DOHH2 (cell line): ENCODE data around the gene PTPRT.

ENCODE experiments used
- H3F3A ChIP-seq: fragments of 200-600 bp; sonication (generic), shearing (Covaris generic); 2 replicates; pipeline ENCODE4 v1.6.0; 2016; ENCODE audit warnings: antibody characterized with exemption, mild to moderate bottlenecking; ENCODE audit not compliant: control insufficient read depth, insufficient read depth
- H3K27ac ChIP-seq: fragments of 200-600 bp; sonication (generic); 2 replicates; pipeline ENCODE4 v1.5.1; 2014; ENCODE audit warnings: low read depth, mild to moderate bottlenecking, low read length, moderate library complexity
- H3K27me3 ChIP-seq: fragments of 200-600 bp; sonication (generic); 2 replicates; pipeline ENCODE4 v1.6.1; 2014; ENCODE audit warnings: mild to moderate bottlenecking, low read length, mixed read lengths; ENCODE audit not compliant: control insufficient read depth
- H3K36me3 ChIP-seq: fragments of 200-600 bp; sonication (generic); 2 replicates; pipeline ENCODE4 v1.6.1; 2014; ENCODE audit warnings: mild to moderate bottlenecking, low read length, moderate library complexity, mixed read lengths; ENCODE audit not compliant: control insufficient read depth
- H3K4me1 ChIP-seq: fragments of 200-600 bp; sonication (generic); 2 replicates; pipeline ENCODE4 v1.6.1; 2014; ENCODE audit warnings: mild to moderate bottlenecking, low read length, mixed read lengths; ENCODE audit not compliant: control insufficient read depth
- H3K4me2 ChIP-seq: fragments of 200-600 bp; sonication (generic); 2 replicates; pipeline ENCODE4 v1.6.0; 2014; ENCODE audit warnings: mild to moderate bottlenecking, low read length, moderate library complexity
- H3K4me3 ChIP-seq: fragments of 200-600 bp; sonication (generic); 2 replicates; pipeline ENCODE4 v1.5.1; 2014; ENCODE audit warnings: mild to moderate bottlenecking, low read length, mixed read lengths
- H3K79me2 ChIP-seq: fragments of 200-600 bp; sonication (generic); 2 replicates; pipeline ENCODE4 v1.6.1; 2014; ENCODE audit warnings: mild to moderate bottlenecking, low read length, mixed read lengths; ENCODE audit not compliant: control insufficient read depth
- H3K9me2 ChIP-seq: fragments of 200-600 bp; sonication (generic); replicated peaks from 2 replicates; pipeline ENCODE4 v1.6.1; 2014; ENCODE audit warnings: mild to moderate bottlenecking, low read length, mixed read lengths; ENCODE audit not compliant: control insufficient read depth
- H3K9me3 ChIP-seq: fragments of 200-600 bp; sonication (generic); 2 replicates; pipeline ENCODE4 v1.6.1; 2014; ENCODE audit warnings: antibody characterized with exemption, low read length, mixed read lengths; ENCODE audit not compliant: control insufficient read depth, insufficient read depth
- H4K20me1 ChIP-seq: fragments of 200-600 bp; sonication (generic); 2 replicates; pipeline ENCODE4 v1.6.0; 2014; ENCODE audit warnings: low read depth, mild to moderate bottlenecking, antibody characterized with exemption, low read length, moderate library complexity; ENCODE audit not compliant: control insufficient read depth, insufficient read depth
- EZH2phosphoT487 ChIP-seq: fragments of 200-600 bp; sonication (generic); IDR thresholded peaks from 2 replicates; pipeline ENCODE4 v1.6.1; 2017; ENCODE audit warnings: borderline replicate concordance, mild to moderate bottlenecking, antibody characterized with exemption, low read length, moderate library complexity, mixed read lengths
- TF ChIP-seq, protein P1 (sequence below): fragments of 200-600 bp; sonication (generic); IDR thresholded peaks from one replicate; pipeline ENCODE4 v1.5.1; 2014; ENCODE audit warnings: antibody characterized with exemption, mild to moderate bottlenecking, low read depth, low read length; ENCODE audit not compliant: poor library complexity, severe bottlenecking

Gene PTPRT

DNA sequence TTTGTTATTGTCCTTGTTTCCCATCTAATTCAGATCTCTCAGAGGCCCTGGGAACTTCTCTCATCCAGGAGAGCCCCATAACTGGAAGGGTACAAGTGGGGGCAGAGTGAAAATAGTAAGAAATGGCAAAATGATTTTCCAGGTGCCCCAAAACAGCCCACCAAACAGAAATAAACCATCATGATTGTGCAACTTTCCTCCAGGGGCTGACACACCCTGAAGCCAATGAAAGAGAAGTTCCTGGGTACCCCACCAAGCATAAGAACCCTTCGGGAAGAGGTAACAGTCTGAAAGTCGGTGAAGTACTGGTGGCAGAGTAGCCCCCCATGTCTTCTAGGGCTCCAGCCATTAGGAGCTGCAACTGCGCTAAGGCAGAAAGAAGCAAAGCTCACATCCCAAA, 282.0 kb downstream of the PTPRT start:
- Histone ChIP-seq H3K4me1 (no peaks in the 10 kb centered on the region), H3K9me2 (no peaks in the 10 kb centered on the region), H3K4me2 (no peak overlapping the region), H3K36me3 (no peaks in the 10 kb centered on the region), H3K27ac (no peak overlapping the region), H3K79me2 (no peaks in the 10 kb centered on the region), H3K4me3 (no peak overlapping the region), H4K20me1 (no peaks in the 10 kb centered on the region), H3K27me3 (no peaks in the 10 kb centered on the region), H3F3A (no peaks in the 10 kb centered on the region), H3K9me3 (no peaks in the 10 kb centered on the region)
- TF ChIP-seq EZH2phosphoT487, result no peak
- TF ChIP-seq, protein P1, sequence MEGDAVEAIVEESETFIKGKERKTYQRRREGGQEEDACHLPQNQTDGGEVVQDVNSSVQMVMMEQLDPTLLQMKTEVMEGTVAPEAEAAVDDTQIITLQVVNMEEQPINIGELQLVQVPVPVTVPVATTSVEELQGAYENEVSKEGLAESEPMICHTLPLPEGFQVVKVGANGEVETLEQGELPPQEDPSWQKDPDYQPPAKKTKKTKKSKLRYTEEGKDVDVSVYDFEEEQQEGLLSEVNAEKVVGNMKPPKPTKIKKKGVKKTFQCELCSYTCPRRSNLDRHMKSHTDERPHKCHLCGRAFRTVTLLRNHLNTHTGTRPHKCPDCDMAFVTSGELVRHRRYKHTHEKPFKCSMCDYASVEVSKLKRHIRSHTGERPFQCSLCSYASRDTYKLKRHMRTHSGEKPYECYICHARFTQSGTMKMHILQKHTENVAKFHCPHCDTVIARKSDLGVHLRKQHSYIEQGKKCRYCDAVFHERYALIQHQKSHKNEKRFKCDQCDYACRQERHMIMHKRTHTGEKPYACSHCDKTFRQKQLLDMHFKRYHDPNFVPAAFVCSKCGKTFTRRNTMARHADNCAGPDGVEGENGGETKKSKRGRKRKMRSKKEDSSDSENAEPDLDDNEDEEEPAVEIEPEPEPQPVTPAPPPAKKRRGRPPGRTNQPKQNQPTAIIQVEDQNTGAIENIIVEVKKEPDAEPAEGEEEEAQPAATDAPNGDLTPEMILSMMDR, result no peak

DNA sequence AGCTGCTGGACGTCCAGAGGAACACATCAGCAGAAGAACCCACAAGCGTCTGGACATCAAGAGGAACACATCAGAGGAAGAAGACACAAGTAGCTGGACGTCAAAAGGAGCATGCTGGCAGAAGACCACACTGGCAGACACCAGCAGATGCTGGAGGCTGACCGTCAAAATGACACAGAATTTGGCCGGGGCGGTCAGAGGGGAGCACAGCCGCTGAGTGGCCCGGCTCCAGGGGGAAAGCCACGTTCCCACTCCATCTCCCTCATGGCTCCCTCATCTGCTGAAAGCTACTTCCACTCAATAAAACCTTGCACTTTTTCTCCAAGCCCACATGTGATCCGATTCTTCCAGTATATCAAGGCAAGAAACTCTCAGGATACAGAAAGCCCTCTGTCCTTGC, 283.6 kb downstream of the PTPRT start:
- H3K4me2 ChIP-seq, result no peak overlapping the region
- H3K27ac ChIP-seq, result no peak overlapping the region
- H3K4me1 ChIP-seq, result no peaks in the 10 kb centered on the region
- H3K27me3 ChIP-seq, result no peaks in the 10 kb centered on the region
- no peak overlapping the region for H3K4me3 ChIP-seq
- H3K9me2 ChIP-seq, result no peaks in the 10 kb centered on the region
- TF ChIP-seq EZH2phosphoT487, result no peak
- TF ChIP-seq, protein P1, result no peak
- no peaks in the 10 kb centered on the region for H4K20me1 ChIP-seq
- H3K79me2 ChIP-seq, result no peaks in the 10 kb centered on the region
- no peaks in the 10 kb centered on the region for H3K36me3 ChIP-seq
- H3F3A ChIP-seq, result no peaks in the 10 kb centered on the region
- H3K9me3 ChIP-seq, result no peaks in the 10 kb centered on the region

DNA sequence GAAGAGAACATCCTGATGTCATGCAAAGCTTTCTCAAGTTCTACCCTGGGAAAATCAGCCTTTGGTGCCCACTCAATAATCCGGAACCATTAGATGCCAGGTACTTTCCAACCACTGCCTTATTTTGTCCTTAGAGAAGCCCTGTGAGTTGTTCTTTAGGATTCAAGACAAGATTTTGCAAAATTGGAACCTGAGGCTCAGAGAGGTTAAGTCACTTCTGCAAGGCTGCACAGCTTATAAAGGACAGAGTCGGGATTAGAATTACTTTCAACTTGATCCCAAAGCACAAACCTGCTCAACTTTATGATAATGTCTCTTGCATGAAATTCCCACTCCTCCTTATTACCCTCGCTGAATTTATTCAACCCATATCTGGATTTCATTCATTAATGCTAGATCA, 287.2 kb downstream of the PTPRT start:
- no peak overlapping the region for H3K4me2 ChIP-seq

More for the DNA sequence above, 287.2 kb downstream of the PTPRT start:
- no peaks in the 10 kb centered on the region for H3K79me2 ChIP-seq
- no peaks in the 10 kb centered on the region for H4K20me1 ChIP-seq
- H3F3A ChIP-seq, result no peaks in the 10 kb centered on the region
- no peaks in the 10 kb centered on the region for H3K27me3 ChIP-seq
- H3K27ac ChIP-seq, result no peak overlapping the region
- no peak for TF ChIP-seq EZH2phosphoT487
- TF ChIP-seq, protein P1, result no peak
- no peaks in the 10 kb centered on the region for H3K9me2 ChIP-seq
- H3K4me3 ChIP-seq, result no peak overlapping the region
- no peaks in the 10 kb centered on the region for H3K36me3 ChIP-seq
- H3K9me3 ChIP-seq, result no peaks in the 10 kb centered on the region
- no peaks in the 10 kb centered on the region for H3K4me1 ChIP-seq
